CD4-positive, alpha-beta T cell (primary cell): Measurements from ENCODE around the gene STXBP3. TPM values are rescaled to one million over a fixed set of nuclear protein-coding genes. Genes with fewer than 3 reads are reported as not detected.

Experiments
- ATAC-seq: fragments of 200-7000 bp; cut with Tn5 transposase; one replicate; pipeline ENCODE4 v1.10.0; 2022; ENCODE audit warnings: mild to moderate bottlenecking; ENCODE audit not compliant: poor library complexity
- CTCF ChIA-PET: fragments of 350-600 bp; sonication (Branson Sonifier 250); formaldehyde crosslinking; loops from one replicate; lab custom pipeline; 2021; ENCODE audit warnings: antibody characterized with exemption, inconsistent platforms; lab: Charles Lee
- POLR2A ChIA-PET: fragments of 350-600 bp; sonication (Branson Sonifier 250); formaldehyde crosslinking; loops from one replicate; lab custom pipeline; 2021; ENCODE audit warnings: antibody characterized with exemption, inconsistent platforms; lab: Charles Lee
- DNase-seq, 14 experiments: peaks; one replicate each; pipeline ENCODE4 v3.0.0-alpha.2; 2013 to 2020; ENCODE audit warnings: mixed read lengths in 2 of 14
- H3K27ac ChIP-seq, 2 donors: one replicate each; pipeline versions ENCODE4 v1.5.1 to v1.7.0; 2013; ENCODE audit warnings: low read length in 2 of 2, low read depth in 1 of 2, mild to moderate bottlenecking in 1 of 2
- H3K27me3 ChIP-seq, 2 experiments: 1 replicate in 1 of 2; 2 replicates in 1 of 2; pipeline versions ENCODE4 v1.6.1 to v1.7.0; 2013; ENCODE audit warnings: low read length in 2 of 2, control low read depth in 1 of 2, mild to moderate bottlenecking in 1 of 2, moderate library complexity in 1 of 2; ENCODE audit not compliant: insufficient read depth in 2 of 2, control insufficient read depth in 1 of 2
- H3K36me3 ChIP-seq: one replicate; pipeline ENCODE4 v1.6.1; 2013; ENCODE audit warnings: low read length, control low read depth; ENCODE audit not compliant: insufficient read depth
- H3K4me1 ChIP-seq: one replicate; pipeline ENCODE4 v1.6.1; 2013; ENCODE audit warnings: low read length, control low read depth; ENCODE audit not compliant: insufficient read depth
- H3K4me3 ChIP-seq: one replicate; pipeline ENCODE4 v1.5.1; 2013; ENCODE audit warnings: mild to moderate bottlenecking, low read length, moderate library complexity
- H3K9me3 ChIP-seq, 2 experiments: 1 replicate in 1 of 2; 2 replicates in 1 of 2; pipeline versions ENCODE4 v1.6.1 to v1.7.0; 2013; ENCODE audit warnings: low read length in 2 of 2, mild to moderate bottlenecking in 2 of 2, control low read depth in 1 of 2, moderate library complexity in 1 of 2; ENCODE audit not compliant: control insufficient read depth in 1 of 2, insufficient read depth in 1 of 2
- H3K27ac Mint-ChIP-seq: one replicate; pipeline ENCODE4 v1.8.0; 2020; ENCODE audit warnings: mixed read lengths
- H3K27me3 Mint-ChIP-seq: one replicate; pipeline ENCODE4 v1.8.0; 2021; ENCODE audit warnings: mixed read lengths
- H3K36me3 Mint-ChIP-seq: one replicate; pipeline ENCODE4 v1.8.0; 2021; ENCODE audit warnings: low read depth, mixed read lengths
- H3K4me1 Mint-ChIP-seq: one replicate; pipeline ENCODE4 v1.8.0; 2021; ENCODE audit warnings: low read depth, mixed read lengths
- H3K4me3 Mint-ChIP-seq: one replicate; pipeline ENCODE4 v1.8.0; 2020; ENCODE audit warnings: mild to moderate bottlenecking, mixed read lengths
- H3K9me3 Mint-ChIP-seq: one replicate; pipeline ENCODE4 v1.8.0; 2020; ENCODE audit warnings: mixed read lengths
- CTCF ChIP-seq: fragments of 200-600 bp; IDR thresholded peaks from one replicate; pipeline ENCODE4 v1.8.0; 2022; ENCODE audit warnings: antibody characterized with exemption, mild to moderate bottlenecking
- intact Hi-C, 2 experiments: fragments of 100-400 bp; cut with DNase I in 1 of 2; cut with micrococcal nuclease in 1 of 2; formaldehyde crosslinking; loops; one replicate each; pipeline versions ENCODE4 v1.15.1 to v1.9.0; 2023 to 2025; cut with DNase I, micrococcal nuclease
- total RNA-seq, 174 experiments: library from RNA in 2 of 174; stranded (reverse) in 2 of 174; gene quantifications; one replicate each; pipeline ENCODE4 v1.2.3 and lab custom pipeline; 2021 to 2026

The STXBP3 gene
- total RNA-seq, 2 experiments from 2014 or later, result 41.6 to 50.5 TPM

- Mint-ChIP-seq H3K4me1 (no peaks in the 10 kb centered on the region), H3K36me3 (no peaks in the 10 kb centered on the region), H3K4me3 (no peak overlapping the region), H3K27ac (no peak overlapping the region), H3K9me3 (no peaks in the 10 kb centered on the region), H3K27me3 (no peaks in the 10 kb centered on the region)
- DNase-seq (no peak), ATAC-seq (no peak)
- no peaks in the 10 kb centered on the region for H3K27me3 ChIP-seq
- H3K4me3 ChIP-seq, result no peak overlapping the region
- H3K27ac ChIP-seq, result no peak overlapping the region
- no peaks in the 10 kb centered on the region for H3K9me3 ChIP-seq
- intact Hi-C loops, result loop anchor here (5.0 kb wide), 3 partner anchors 137 to 703 kb away; partner anchors contain the start of genes PRPF38B (in 1 of the 2) and SORT1 (in 1 of the 2)
- H3K4me1 ChIP-seq, result peaks cover 4% of the 10 kb centered on the region
- H3K36me3 ChIP-seq, result no peaks in the 10 kb centered on the region
- POLR2A ChIA-PET, result no interaction called here
- CTCF ChIA-PET, result interaction anchor here (1.0 to 8.2 kb wide), 5 partner anchors 10 to 283 kb away, joined by 3 to 56 read pairs (median 3); a partner anchor contains a TSS
- TF ChIP-seq CTCF, result no peak
Measured at GRCh38 chr1:108829498-108829916, 83.0 kb downstream of the STXBP3 start.

GRCh38 chr1:108830119-108831008 lies 83.9 kb downstream of the STXBP3 start:
- H3K36me3 Mint-ChIP-seq, result no peaks in the 10 kb centered on the region
- DNase-seq (peak in 2 of 14 experiments; percentile 19 to 37), ATAC-seq (no peak)
- Histone ChIP-seq H3K4me1 (peaks cover 4% of the 10 kb centered on the region), H3K36me3 (no peaks in the 10 kb centered on the region), H3K27ac (no peak overlapping the region), H3K27me3 (no peaks in the 10 kb centered on the region), H3K4me3 (no peak overlapping the region), H3K9me3 (no peaks in the 10 kb centered on the region)
- no peak overlapping the region for H3K27ac Mint-ChIP-seq
- no peaks in the 10 kb centered on the region for H3K4me1 Mint-ChIP-seq
- peaks cover 4% of the 10 kb centered on the region for H3K27me3 Mint-ChIP-seq
- intact Hi-C loops, result no loop called here
- POLR2A ChIA-PET, result no interaction called here
- H3K9me3 Mint-ChIP-seq, result no peaks in the 10 kb centered on the region
- CTCF ChIA-PET, result interaction anchor here (2.0 to 8.2 kb wide), 2 partner anchors 67 to 68 kb away, joined by 12 to 56 read pairs; no protein-coding TSS in a partner anchor
- no peak for TF ChIP-seq CTCF
- H3K4me3 Mint-ChIP-seq, result no peak overlapping the region

GRCh38 chr1:108831225-108831624 lies 84.8 kb downstream of the STXBP3 start:
- ATAC-seq (no peak), DNase-seq (peak in 1 of 14 experiments; percentile 23)
- H3K27ac Mint-ChIP-seq, result no peak overlapping the region
- H3K9me3 Mint-ChIP-seq, result no peaks in the 10 kb centered on the region
- no peak for TF ChIP-seq CTCF
- peaks cover 4% of the 10 kb centered on the region for H3K27me3 Mint-ChIP-seq
- Histone ChIP-seq H3K9me3 (no peaks in the 10 kb centered on the region), H3K4me1 (peaks cover 4% of the 10 kb centered on the region), H3K36me3 (no peaks in the 10 kb centered on the region), H3K4me3 (no peak overlapping the region), H3K27ac (no peak overlapping the region), H3K27me3 (no peaks in the 10 kb centered on the region)
- ChIA-PET CTCF (interaction anchor here (2.0 kb wide), 1 partner anchor 67 kb away, joined by 12 read pairs; no protein-coding TSS in a partner anchor), POLR2A (no interaction called here)
- no peaks in the 10 kb centered on the region for H3K4me1 Mint-ChIP-seq
- intact Hi-C loops, result no loop called here
- no peaks in the 10 kb centered on the region for H3K36me3 Mint-ChIP-seq
- no peak overlapping the region for H3K4me3 Mint-ChIP-seq
